ENCODE results near the gene NEUROD1.

DNA sequence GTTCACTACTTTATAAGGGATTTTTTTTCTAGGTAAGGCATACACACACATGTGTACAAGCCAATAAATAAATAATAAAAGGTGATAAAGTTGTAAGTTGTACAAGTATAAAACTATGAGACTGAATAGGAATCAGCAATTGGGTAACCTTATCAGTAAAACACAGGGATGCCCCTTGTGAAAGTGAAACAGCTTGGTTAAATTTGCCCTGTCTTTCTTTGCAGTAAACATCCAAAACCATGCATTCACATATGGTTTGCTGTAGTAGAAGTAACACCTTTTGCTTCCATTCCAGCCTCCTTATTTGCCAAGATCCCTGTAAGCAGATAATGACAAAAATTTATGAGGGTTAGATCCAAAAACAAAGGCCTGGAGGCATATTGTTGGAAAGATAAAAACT is 44.3 kb upstream of the NEUROD1 start:
- no peak for TF ChIP-seq POLR2AphosphoS2 (IDR thresholded peaks at IDR 0.05; ENCODE audit: low read length)
- TF ChIP-seq, protein P1, sequence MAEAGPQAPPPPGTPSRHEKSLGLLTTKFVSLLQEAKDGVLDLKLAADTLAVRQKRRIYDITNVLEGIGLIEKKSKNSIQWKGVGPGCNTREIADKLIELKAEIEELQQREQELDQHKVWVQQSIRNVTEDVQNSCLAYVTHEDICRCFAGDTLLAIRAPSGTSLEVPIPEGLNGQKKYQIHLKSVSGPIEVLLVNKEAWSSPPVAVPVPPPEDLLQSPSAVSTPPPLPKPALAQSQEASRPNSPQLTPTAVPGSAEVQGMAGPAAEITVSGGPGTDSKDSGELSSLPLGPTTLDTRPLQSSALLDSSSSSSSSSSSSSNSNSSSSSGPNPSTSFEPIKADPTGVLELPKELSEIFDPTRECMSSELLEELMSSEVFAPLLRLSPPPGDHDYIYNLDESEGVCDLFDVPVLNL (CRISPR knock-in tag; IDR thresholded peaks at IDR 0.05; ENCODE audit: low read depth) = no peak
- TF ChIP-seq THRAP3 (IDR thresholded peaks at IDR 0.05; ENCODE audit: borderline replicate concordance) = no peak
- TF ChIP-seq NFRKB (IDR thresholded peaks at IDR 0.05; ENCODE audit: low read depth) = no peak
- TF ChIP-seq KHSRP (IDR thresholded peaks at IDR 0.05) = no peak
- TF ChIP-seq, protein P2, sequence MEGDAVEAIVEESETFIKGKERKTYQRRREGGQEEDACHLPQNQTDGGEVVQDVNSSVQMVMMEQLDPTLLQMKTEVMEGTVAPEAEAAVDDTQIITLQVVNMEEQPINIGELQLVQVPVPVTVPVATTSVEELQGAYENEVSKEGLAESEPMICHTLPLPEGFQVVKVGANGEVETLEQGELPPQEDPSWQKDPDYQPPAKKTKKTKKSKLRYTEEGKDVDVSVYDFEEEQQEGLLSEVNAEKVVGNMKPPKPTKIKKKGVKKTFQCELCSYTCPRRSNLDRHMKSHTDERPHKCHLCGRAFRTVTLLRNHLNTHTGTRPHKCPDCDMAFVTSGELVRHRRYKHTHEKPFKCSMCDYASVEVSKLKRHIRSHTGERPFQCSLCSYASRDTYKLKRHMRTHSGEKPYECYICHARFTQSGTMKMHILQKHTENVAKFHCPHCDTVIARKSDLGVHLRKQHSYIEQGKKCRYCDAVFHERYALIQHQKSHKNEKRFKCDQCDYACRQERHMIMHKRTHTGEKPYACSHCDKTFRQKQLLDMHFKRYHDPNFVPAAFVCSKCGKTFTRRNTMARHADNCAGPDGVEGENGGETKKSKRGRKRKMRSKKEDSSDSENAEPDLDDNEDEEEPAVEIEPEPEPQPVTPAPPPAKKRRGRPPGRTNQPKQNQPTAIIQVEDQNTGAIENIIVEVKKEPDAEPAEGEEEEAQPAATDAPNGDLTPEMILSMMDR (IDR thresholded peaks at IDR 0.05 in 2 of 3, conservative IDR thresholded peaks at IDR 0.05 in 1 of 3; ENCODE audit: insufficient read depth in 2 of 3, low read depth in 1 of 3, low read length in 3 of 3) = no peak
- no peak for TF ChIP-seq MXI1 (IDR thresholded peaks at IDR 0.05; ENCODE audit: low read depth, low read length)
- no peak for TF ChIP-seq ARID1B (IDR thresholded peaks at IDR 0.05)
- no peak for TF ChIP-seq RAD21 (CRISPR knock-in tag; conservative IDR thresholded peaks at IDR 0.05 in 1 of 2, IDR thresholded peaks at IDR 0.05 in 1 of 2)
- TF ChIP-seq ZNF121 (CRISPR knock-in tag; conservative IDR thresholded peaks at IDR 0.05) = no peak
- TF ChIP-seq, protein P3, sequence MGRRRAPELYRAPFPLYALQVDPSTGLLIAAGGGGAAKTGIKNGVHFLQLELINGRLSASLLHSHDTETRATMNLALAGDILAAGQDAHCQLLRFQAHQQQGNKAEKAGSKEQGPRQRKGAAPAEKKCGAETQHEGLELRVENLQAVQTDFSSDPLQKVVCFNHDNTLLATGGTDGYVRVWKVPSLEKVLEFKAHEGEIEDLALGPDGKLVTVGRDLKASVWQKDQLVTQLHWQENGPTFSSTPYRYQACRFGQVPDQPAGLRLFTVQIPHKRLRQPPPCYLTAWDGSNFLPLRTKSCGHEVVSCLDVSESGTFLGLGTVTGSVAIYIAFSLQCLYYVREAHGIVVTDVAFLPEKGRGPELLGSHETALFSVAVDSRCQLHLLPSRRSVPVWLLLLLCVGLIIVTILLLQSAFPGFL (CRISPR knock-in tag; IDR thresholded peaks at IDR 0.05) = no peak
- TF ChIP-seq GTF2F1 (IDR thresholded peaks at IDR 0.05; ENCODE audit: low read depth, low read length) = no peak
